A673 (cell line): ENCODE results near the gene TSPAN11.

Experiments used
- CTCF ChIP-seq: fragments of 300-800, 200-600 bp; sonication (generic); conservative IDR thresholded peaks from 2 replicates; pipeline ENCODE4 v1.5.1; 2017; ENCODE audit warnings: low read depth, mild to moderate bottlenecking, antibody characterized with exemption, low read length, moderate library complexity, mixed read lengths
- EZH2 ChIP-seq: fragments of 200-600 bp; sonication (generic); IDR thresholded peaks from 2 replicates; pipeline ENCODE4 v1.6.1; 2017; ENCODE audit warnings: borderline replicate concordance, low read depth, mild to moderate bottlenecking, mixed read lengths, antibody characterized with exemption, low read length; ENCODE audit not compliant: poor library complexity, severe bottlenecking

GRCh38 chr12:30926243-30927221, at the start of gene TSPAN11:
- TF ChIP-seq CTCF (no peak), EZH2 (no peak)
